Lower leg skin (tissue), 3 donors: ENCODE measurements around the gene ECSCR.

Experiments
- POLR2A ChIP-seq, 2 donors: fragments of 450-650 bp; IDR thresholded peaks; one replicate each; pipeline ENCODE4 v1.6.1; 2016 to 2017; ENCODE audit warnings: antibody characterized with exemption in 2 of 2, mild to moderate bottlenecking in 1 of 2, moderate library complexity in 1 of 2
- TF ChIP-seq, protein P1 (sequence below), 3 donors: fragments of 450-650 bp; IDR thresholded peaks; one replicate each; pipeline ENCODE4 v1.5.1; 2016; ENCODE audit warnings: antibody characterized with exemption in 3 of 3, mild to moderate bottlenecking in 3 of 3, moderate library complexity in 2 of 3

DNA sequence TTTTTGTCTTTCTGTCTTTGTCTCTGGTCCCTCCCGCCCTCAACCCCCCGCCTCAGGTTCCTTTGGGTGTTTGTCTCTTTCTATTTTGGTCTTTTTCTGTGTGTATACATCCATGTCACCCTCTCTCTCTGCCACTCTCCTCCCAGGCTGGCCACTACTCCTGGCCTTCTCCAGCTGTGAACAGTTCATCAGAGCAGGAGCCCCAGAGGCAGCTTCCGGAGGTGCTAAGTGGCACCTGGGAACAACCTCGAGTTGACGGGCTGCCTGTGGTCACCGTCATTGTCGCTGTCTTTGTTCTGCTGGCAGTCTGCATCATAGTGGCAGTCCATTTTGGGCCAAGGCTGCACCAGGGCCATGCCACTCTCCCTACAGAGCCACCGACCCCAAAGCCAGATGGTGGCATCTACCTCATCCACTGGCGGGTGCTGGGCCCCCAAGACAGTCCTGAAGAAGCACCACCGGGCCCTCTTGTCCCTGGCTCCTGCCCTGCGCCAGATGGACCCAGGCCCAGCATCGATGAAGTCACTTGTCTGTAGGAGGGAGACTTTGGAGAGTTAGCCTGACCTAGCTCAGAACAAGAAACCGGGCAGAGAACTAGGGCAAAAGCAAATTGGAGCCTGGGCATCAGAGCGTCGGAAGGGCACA is 10.0 kb upstream of the ECSCR start:
- TF ChIP-seq POLR2A (IDR thresholded peaks at IDR 0.05) = no peak
- TF ChIP-seq, protein P1, sequence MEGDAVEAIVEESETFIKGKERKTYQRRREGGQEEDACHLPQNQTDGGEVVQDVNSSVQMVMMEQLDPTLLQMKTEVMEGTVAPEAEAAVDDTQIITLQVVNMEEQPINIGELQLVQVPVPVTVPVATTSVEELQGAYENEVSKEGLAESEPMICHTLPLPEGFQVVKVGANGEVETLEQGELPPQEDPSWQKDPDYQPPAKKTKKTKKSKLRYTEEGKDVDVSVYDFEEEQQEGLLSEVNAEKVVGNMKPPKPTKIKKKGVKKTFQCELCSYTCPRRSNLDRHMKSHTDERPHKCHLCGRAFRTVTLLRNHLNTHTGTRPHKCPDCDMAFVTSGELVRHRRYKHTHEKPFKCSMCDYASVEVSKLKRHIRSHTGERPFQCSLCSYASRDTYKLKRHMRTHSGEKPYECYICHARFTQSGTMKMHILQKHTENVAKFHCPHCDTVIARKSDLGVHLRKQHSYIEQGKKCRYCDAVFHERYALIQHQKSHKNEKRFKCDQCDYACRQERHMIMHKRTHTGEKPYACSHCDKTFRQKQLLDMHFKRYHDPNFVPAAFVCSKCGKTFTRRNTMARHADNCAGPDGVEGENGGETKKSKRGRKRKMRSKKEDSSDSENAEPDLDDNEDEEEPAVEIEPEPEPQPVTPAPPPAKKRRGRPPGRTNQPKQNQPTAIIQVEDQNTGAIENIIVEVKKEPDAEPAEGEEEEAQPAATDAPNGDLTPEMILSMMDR (IDR thresholded peaks at IDR 0.05) = no peak
